ENCODE measurements around the gene PDLIM1. TPM values are rescaled to one million over a fixed set of nuclear protein-coding genes. Genes with fewer than 3 reads are reported as not detected.

PDLIM1 gene
- total and polyA plus RNA-seq, 2 of the 8 experiments (the other 6 are each of a cell fraction or from before 2014, with no cell fraction given), result 169 to 245 TPM

DNA sequence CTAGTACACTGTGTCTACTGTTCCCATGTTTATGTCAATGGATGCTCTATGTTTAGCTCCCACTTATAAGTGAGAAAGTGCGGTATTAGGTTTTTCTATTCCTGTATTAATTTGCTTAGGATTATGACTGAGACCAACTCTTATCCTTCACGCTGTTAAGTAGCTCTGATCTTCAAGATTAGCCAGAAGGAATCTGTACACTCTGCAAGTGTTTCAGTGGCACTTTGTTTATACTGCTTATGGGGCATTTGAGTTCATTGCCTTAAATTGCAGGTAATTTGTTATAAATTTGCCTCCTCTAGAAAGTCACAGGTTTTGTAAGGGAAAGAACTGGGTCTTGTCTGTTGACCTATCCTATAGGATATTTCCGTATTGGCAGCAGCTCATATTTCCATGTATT lies 103.2 kb downstream of the PDLIM1 start:
- Histone ChIP-seq H3K4me2 (ENCODE audit: insufficient read depth in 1 of 2, low read depth in 2 of 2, low read length in 2 of 2) (no peak overlapping the region), H3K79me1 (ENCODE audit: low read depth, low read length) (no peaks in the 10 kb centered on the region), H3K9ac (replicated peaks in 1 of 4; ENCODE audit: extremely low read depth in 1 of 4, low read depth in 3 of 4, low read length in 3 of 4) (no peak overlapping the region), H4K8ac (ENCODE audit: extremely low read depth, insufficient read depth, low read length) (no peak overlapping the region), H3K4me1 (replicated peaks in 1 of 4; ENCODE audit: control insufficient read depth in 3 of 4, insufficient read depth in 4 of 4, low read length in 3 of 4) (peaks cover 0 to 4% (median 0%) of the 10 kb centered on the region in 4 experiments; a peak in 2 of 7 replicates), H3K79me2 (ENCODE audit: control insufficient read depth in 1 of 2, insufficient read depth in 2 of 2, low read length in 2 of 2) (no peaks in the 10 kb centered on the region), H3K36me3 (ENCODE audit: control insufficient read depth in 2 of 4, insufficient read depth in 4 of 4, low read length in 3 of 4) (no peaks in the 10 kb centered on the region), H2BK5ac (ENCODE audit: low read depth, low read length) (no peak overlapping the region), H2AFZ (ENCODE audit: low read length) (no peak overlapping the region), H3K23me2 (ENCODE audit: low read depth, low read length) (no peaks in the 10 kb centered on the region; the same call in 1 of the 2 replicates), H3K4me3 (ENCODE audit: extremely low read depth in 1 of 4, insufficient read depth in 2 of 4, low read depth in 3 of 4, low read length in 4 of 4) (no peak overlapping the region), H4K5ac (ENCODE audit: insufficient read length, low read depth, low read length) (no peak overlapping the region), H3K4ac (replicated peaks; ENCODE audit: insufficient read length, low read depth, low read length) (no peak overlapping the region), H3K56ac (replicated peaks; ENCODE audit: insufficient read length, low read depth, low read length) (no peak overlapping the region), H4K91ac (replicated peaks; ENCODE audit: insufficient read length, low read length) (no peak overlapping the region), H2BK15ac (ENCODE audit: low read length) (no peak overlapping the region), H3K14ac (ENCODE audit: insufficient read length) (no peak overlapping the region), H3K27ac (ENCODE audit: low read depth, low read length) (no peak overlapping the region), H2BK20ac (ENCODE audit: low read length) (no peak overlapping the region), H2BK12ac (ENCODE audit: low read depth, low read length) (no peak overlapping the region), H3K23ac (ENCODE audit: insufficient read length) (no peak overlapping the region), H3K27me3 (replicated peaks in 1 of 4; ENCODE audit: control insufficient read depth in 3 of 4, extremely low read depth in 1 of 4, insufficient read depth in 3 of 4, low read length in 3 of 4) (no peaks in the 10 kb centered on the region; a peak in 1 of 7 replicates), H3K9me3 (ENCODE audit: insufficient read depth in 2 of 2, low read depth in 1 of 2, low read length in 1 of 2) (no peaks in the 10 kb centered on the region), H2BK120ac (replicated peaks; ENCODE audit: low read depth, low read length) (no peak overlapping the region), H4K20me1 (replicated peaks in 1 of 2; ENCODE audit: control insufficient read depth in 1 of 2, insufficient read depth in 2 of 2, low read length in 2 of 2) (no peaks in the 10 kb centered on the region), H3K18ac (ENCODE audit: extremely low read depth, low read length) (no peak overlapping the region), H2AK5ac (ENCODE audit: low read depth, low read length) (no peak overlapping the region)
- ChIA-PET POLR2A (ENCODE audit: partially characterized antibody) (interaction anchor here (2.6 kb wide), 1 partner anchor 43 kb away, joined by 14 read pairs; no protein-coding TSS in a partner anchor), CTCF (ENCODE audit: partially characterized antibody) (interaction anchor here (0.9 to 10.3 kb wide), 8 partner anchors 14 to 186 kb away, joined by 3 to 90 read pairs (median 4); no protein-coding TSS in a partner anchor)
- TF ChIP-seq TAF7 (optimal IDR thresholded peaks at IDR 0.05; ENCODE audit: borderline replicate concordance, low read depth, low read length) (no peak), CBX8 (IDR thresholded peaks at IDR 0.05; ENCODE audit: borderline replicate concordance, low read depth, low read length) (no peak), GTF2F1 (IDR thresholded peaks at IDR 0.05; ENCODE audit: borderline replicate concordance, low read depth, low read length) (no peak), RNF2 (IDR thresholded peaks at IDR 0.05; ENCODE audit: borderline replicate concordance, low read depth, low read length, missing control alignments, poor library complexity, severe bottlenecking) (no peak)
- FAIRE-seq, result no peak
- 93% methylated on average over 3 of the region's 3 CpGs; no CpG with 5 or more reads in 1 of the 2 experiments for WGBS, 2 experiments (ENCODE audit: extremely low coverage in 1 of 2, insufficient coverage in 1 of 2, insufficient read length in 1 of 2, insufficient replicate concordance in 2 of 2, low coverage in 1 of 2, low lambda C conversion rate in 2 of 2, missing lambda C conversion rate in 1 of 2)
- no peak for DNase-seq (ENCODE audit: low read depth in 1 of 2, low spot score in 2 of 2)

Measured in H1 (cell line).